Gastrocnemius medialis (tissue), 4 donors: ENCODE measurements around the gene SIRT7. TPM values are rescaled to one million over a fixed set of nuclear protein-coding genes. Genes with fewer than 3 reads are reported as not detected.
"Not testable (repeated sequence)": the region's sequence is repeated elsewhere in the genome, so short reads cannot be mapped to it uniquely, and the experiment has no call there.

Experiments used
- ATAC-seq, 2 donors: fragments of 150-250 bp; one replicate each; pipeline ENCODE4 v1.9.1; 2016
- DNase-seq, 2 donors: peaks; one replicate each; pipeline ENCODE4 v3.0.0-alpha.2; 2019
- H3K27ac ChIP-seq, 4 donors: fragments of 200-600 bp; sonication (generic); 1 replicate in 1 of 4; 2 replicates in 3 of 4; pipeline ENCODE4 v1.5.1; 2016 to 2018; ENCODE audit warnings: mild to moderate bottlenecking in 2 of 4, moderate library complexity in 1 of 4
- H3K27me3 ChIP-seq, 3 donors: fragments of 200-600 bp; sonication (generic) in 2 of 3; 1 replicate in 1 of 3; 2 replicates in 2 of 3; pipeline versions ENCODE4 v1.5.1 to v1.6.0; 2016 to 2019; ENCODE audit warnings: mild to moderate bottlenecking in 1 of 3, moderate library complexity in 1 of 3
- H3K36me3 ChIP-seq, 2 donors: fragments of 200-600 bp; sonication (generic) in 1 of 2; one replicate each; pipeline ENCODE4 v1.5.1; 2017 to 2018
- H3K4me1 ChIP-seq, 2 donors: fragments of 200-600 bp; sonication (generic) in 1 of 2; one replicate each; pipeline ENCODE4 v1.5.1; 2016 to 2017; ENCODE audit warnings: mild to moderate bottlenecking in 2 of 2
- H3K4me3 ChIP-seq, 4 donors: fragments of 200-600 bp; sonication (generic) in 3 of 4; 1 replicate in 1 of 4; 2 replicates in 3 of 4; pipeline ENCODE4 v1.5.1; 2016 to 2019; ENCODE audit warnings: mild to moderate bottlenecking in 2 of 4
- H3K9me3 ChIP-seq, 3 donors: fragments of 200-600 bp; sonication (generic) in 2 of 3; 1 replicate in 1 of 3; 2 replicates in 2 of 3; pipeline ENCODE4 v1.5.1; 2016 to 2019
- CTCF ChIP-seq, 5 experiments: fragments of 450-650 bp in 3 of 5; fragments of 200-600 bp in 2 of 5; sonication (generic) in 2 of 5; IDR thresholded peaks in 4 of 5; conservative IDR thresholded peaks in 1 of 5; 1 replicate in 4 of 5; 2 replicates in 1 of 5; pipeline ENCODE4 v1.5.1; 2016 to 2019; ENCODE audit warnings: antibody characterized with exemption in 5 of 5, mild to moderate bottlenecking in 3 of 5, moderate library complexity in 3 of 5
- POLR2A ChIP-seq, 2 donors: fragments of 450-650 bp; IDR thresholded peaks; one replicate each; pipeline ENCODE4 v1.6.1; 2017; ENCODE audit warnings: antibody characterized with exemption in 2 of 2, mild to moderate bottlenecking in 2 of 2, moderate library complexity in 2 of 2
- in situ Hi-C, 4 donors: fragments of 200-750 bp; cut with MboI; loops; one replicate each; pipeline versions ENCODE4 v1.15.0 to v1.8.0; 2017; ENCODE audit warnings: low sequenced_read_pairs in 4 of 4
- intact Hi-C: fragments of 100-400 bp; cut with DNase I; formaldehyde crosslinking; loops from one replicate; pipeline ENCODE4 v1.15.1; 2023; ENCODE audit warnings: low total_unique reads
- total RNA-seq, 4 donors: library from RNA; depleted of rRNA; stranded (reverse); fragments of >200 nt; gene quantifications; one replicate each; pipeline versions ENCODE4 v1.1.0 to v1.2.3, GENCODE V29; 2016

Gene SIRT7
- total RNA-seq, 4 donors from 2014 or later: 7.2 to 11.4 (median 8.3) TPM

- in situ Hi-C loops (no loop called here), intact Hi-C loops (no loop called here)
- H3K27ac ChIP-seq: peak overlapping the region; percentile 90 to 98 (median 93)
- no peak for DNase-seq
- H3K36me3 ChIP-seq: peaks cover 0 to 28% of the 10 kb centered on the region in 2 donors
- TF ChIP-seq POLR2A (IDR thresholded peaks at IDR 0.05): no peak
- no peak for TF ChIP-seq CTCF (IDR thresholded peaks at IDR 0.05 in 4 of 5, conservative IDR thresholded peaks at IDR 0.05 in 1 of 5)
- H3K9me3 ChIP-seq: no peaks in the 10 kb centered on the region
- peak overlapping the region in 2 of 4 donors; percentile 61 to 82 for H3K4me3 ChIP-seq
- no peak for ATAC-seq
- H3K4me1 ChIP-seq: peaks cover 62 to 64% of the 10 kb centered on the region in 2 donors
- no peaks in the 10 kb centered on the region for H3K27me3 ChIP-seq
These were observed 1.0 kb upstream of the SIRT7 start for GRCh38 chr17:81918832-81919545.

DNA sequence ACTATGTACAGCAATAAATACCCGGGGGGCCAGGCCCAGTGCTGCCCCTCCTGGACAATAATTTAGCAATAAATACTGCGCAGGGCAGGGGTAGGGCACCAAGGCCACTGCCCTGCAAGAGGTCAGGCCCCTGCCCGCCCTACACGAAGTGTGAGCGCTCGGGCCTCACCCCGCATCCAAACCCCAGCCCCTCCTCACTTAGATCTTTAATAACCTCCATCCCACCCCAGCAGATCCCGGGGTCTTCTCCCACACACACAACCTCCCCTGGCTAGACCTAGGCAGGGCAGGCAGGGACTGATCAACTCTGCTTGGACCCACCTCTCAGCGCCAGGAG lies 325 bp upstream of the SIRT7 start:
- DNase-seq, H3K27me3 ChIP-seq, in situ Hi-C loops, intact Hi-C loops, H3K9me3 ChIP-seq: not testable (repeated sequence)
- peak overlapping the region; percentile 90 to 98 (median 93) for H3K27ac ChIP-seq
- peaks cover 0 to 35% of the 10 kb centered on the region in 2 donors for H3K36me3 ChIP-seq
- peak overlapping the region; percentile 61 to 82 (median 66) for H3K4me3 ChIP-seq
- peak in 1 of 2 donors; percentile 5 for ATAC-seq
- H3K4me1 ChIP-seq: peaks cover 56 to 59% of the 10 kb centered on the region in 2 donors

GRCh38 chr17:81916234-81917001 lies 1.6 kb downstream of the SIRT7 start:
- no peaks in the 10 kb centered on the region for H3K27me3 ChIP-seq
- TF ChIP-seq CTCF (IDR thresholded peaks at IDR 0.05 in 4 of 5, conservative IDR thresholded peaks at IDR 0.05 in 1 of 5) (no peak), POLR2A (IDR thresholded peaks at IDR 0.05) (no peak)
- peaks cover 42 to 48% of the 10 kb centered on the region in 2 donors for H3K4me1 ChIP-seq
- ATAC-seq (no peak), DNase-seq (no peak)
- in situ Hi-C loops (no loop called here), intact Hi-C loops (no loop called here)
- H3K36me3 ChIP-seq: peaks cover 0 to 39% of the 10 kb centered on the region in 2 donors
- H3K4me3 ChIP-seq: peak overlapping the region in 2 of 4 donors; percentile 63 to 68
- H3K9me3 ChIP-seq: no peaks in the 10 kb centered on the region
- no peak overlapping the region for H3K27ac ChIP-seq

- no peak for ATAC-seq
- in situ Hi-C loops (no loop called here), intact Hi-C loops (no loop called here)
- no peaks in the 10 kb centered on the region for H3K27me3 ChIP-seq
- TF ChIP-seq CTCF (IDR thresholded peaks at IDR 0.05 in 4 of 5, conservative IDR thresholded peaks at IDR 0.05 in 1 of 5) (no peak), POLR2A (IDR thresholded peaks at IDR 0.05) (no peak)
- no peak overlapping the region for H3K4me3 ChIP-seq
- H3K9me3 ChIP-seq: no peaks in the 10 kb centered on the region
- no peak for DNase-seq
- H3K36me3 ChIP-seq: peaks cover 0 to 39% of the 10 kb centered on the region in 2 donors
- peaks cover 34 to 42% of the 10 kb centered on the region in 2 donors for H3K4me1 ChIP-seq
- no peak overlapping the region for H3K27ac ChIP-seq
These were observed 2.6 kb downstream of the SIRT7 start for GRCh38 chr17:81915331-81915730.
